Cerebellar cortex (tissue), 1 donor: ENCODE results near the gene KMT5B.
A peak's percentile ranks its signal among the peaks of the same experiment; 100 is the strongest.
"Not testable (repeated sequence)": the region's sequence is repeated elsewhere in the genome, so short reads cannot be mapped to it uniquely, and the experiment has no call there.

Experiments
- DNase-seq: peaks from one replicate; pipeline ENCODE4 v3.0.0-alpha.2; 2015; ENCODE audit warnings: low spot score

KMT5B gene

GRCh38 chr11:68213135-68213515, at the start of gene KMT5B:
TSS of gene KMT5B (minus strand) at chr11:68213296. CDS start at chr11:68190076, 23,220 bp downstream.
- DNase-seq = peak; percentile 20

GRCh38 chr11:68262544-68262827, 49.4 kb upstream of the KMT5B start:
- DNase-seq = no peak

GRCh38 chr11:68261749-68262543, 48.9 kb upstream of the KMT5B start:
- DNase-seq = no peak

GRCh38 chr11:68261006-68261405, 47.9 kb upstream of the KMT5B start:
- no peak for DNase-seq

GRCh38 chr11:68260484-68260883, 47.4 kb upstream of the KMT5B start:
- DNase-seq = no peak

GRCh38 chr11:68259122-68259959, 46.2 kb upstream of the KMT5B start:
- DNase-seq = no peak

GRCh38 chr11:68258363-68258765, 45.3 kb upstream of the KMT5B start:
- no peak for DNase-seq

- peak; percentile 93 for DNase-seq
These were observed 44.6 kb upstream of the KMT5B start for GRCh38 chr11:68257477-68258362.

- DNase-seq = no peak
These were observed 43.2 kb upstream of the KMT5B start for GRCh38 chr11:68256331-68256741.

- DNase-seq = no peak
These were observed 42.4 kb upstream of the KMT5B start for GRCh38 chr11:68255526-68255925.

- no peak for DNase-seq
These were observed 41.3 kb upstream of the KMT5B start for GRCh38 chr11:68254421-68254820.

GRCh38 chr11:68251765-68252164, 38.7 kb upstream of the KMT5B start:
- DNase-seq = no peak

- DNase-seq = not testable (repeated sequence)
These were observed 31.8 kb upstream of the KMT5B start for GRCh38 chr11:68244912-68245311.

- DNase-seq = not testable (repeated sequence)
These were observed 30.8 kb upstream of the KMT5B start for GRCh38 chr11:68243847-68244246.

- no peak for DNase-seq
These were observed 29.5 kb upstream of the KMT5B start for GRCh38 chr11:68242616-68243015.

- no peak for DNase-seq
These were observed 18.5 kb upstream of the KMT5B start for GRCh38 chr11:68231621-68232020.

GRCh38 chr11:68229601-68230000, 16.5 kb upstream of the KMT5B start:
- DNase-seq = no peak

- no peak for DNase-seq
These were observed 13.3 kb upstream of the KMT5B start for GRCh38 chr11:68226421-68226820.

GRCh38 chr11:68224606-68225005, 11.5 kb upstream of the KMT5B start:
- DNase-seq = no peak

GRCh38 chr11:68223275-68223674, 10.2 kb upstream of the KMT5B start:
- no peak for DNase-seq

GRCh38 chr11:68221406-68221805, 8.3 kb upstream of the KMT5B start:
- no peak for DNase-seq

- peak; percentile 64 for DNase-seq
These were observed 3.3 kb upstream of the KMT5B start for GRCh38 chr11:68216171-68216938.
